ENCODE results near the gene RGS14.

GRCh38 chr5:177328545-177329231 lies 29.0 kb upstream of the RGS14 start:
- TF ChIP-seq CTCF (conservative IDR thresholded peaks at IDR 0.05; ENCODE audit: low read length) (no peak), EZH2phosphoT487 (IDR thresholded peaks at IDR 0.05; ENCODE audit: borderline replicate concordance) (no peak)
